COLO668 (cell line): ENCODE data around the gene MEX3D.

Experiments used
- DNase-seq: peaks from one replicate; lab custom pipeline; 2025; ENCODE audit not compliant: unreplicated experiment; lab: John Stamatoyannopoulos, UW

The MEX3D gene

GRCh38 chr19:1574354-1575136 lies 6.4 kb upstream of the MEX3D start:
- no peak for DNase-seq

GRCh38 chr19:1572795-1573194 lies 4.7 kb upstream of the MEX3D start:
- no peak for DNase-seq

GRCh38 chr19:1571358-1571757 lies 3.2 kb upstream of the MEX3D start:
- no peak for DNase-seq

- DNase-seq: no peak
These were observed 2.7 kb upstream of the MEX3D start for GRCh38 chr19:1570836-1571235.

GRCh38 chr19:1569997-1570396 lies 1.9 kb upstream of the MEX3D start:
- no peak for DNase-seq

- peak; percentile 51 for DNase-seq
These were observed 287 bp downstream of the MEX3D start for GRCh38 chr19:1567848-1568227.

- peak; percentile 46 for DNase-seq
These were observed 843 bp downstream of the MEX3D start for GRCh38 chr19:1567116-1567847.

- DNase-seq: peak; percentile 24
These were observed 1.6 kb downstream of the MEX3D start for GRCh38 chr19:1566392-1567115.

- DNase-seq: no peak
These were observed 4.9 kb downstream of the MEX3D start for GRCh38 chr19:1563251-1563650.

- DNase-seq: no peak
These were observed 6.8 kb downstream of the MEX3D start for GRCh38 chr19:1561236-1561842.

- DNase-seq: no peak
These were observed 7.7 kb downstream of the MEX3D start for GRCh38 chr19:1560286-1560882.

- DNase-seq: no peak
These were observed 9.6 kb downstream of the MEX3D start for GRCh38 chr19:1558552-1558951.

- DNase-seq: no peak
These were observed 11.6 kb downstream of the MEX3D start for GRCh38 chr19:1556390-1557070.

GRCh38 chr19:1555487-1556389 lies 12.4 kb downstream of the MEX3D start:
- DNase-seq: no peak

GRCh38 chr19:1554968-1555367 lies 13.2 kb downstream of the MEX3D start:
- DNase-seq: no peak

GRCh38 chr19:1553415-1553814 lies 14.7 kb downstream of the MEX3D start:
- no peak for DNase-seq

GRCh38 chr19:1551068-1552040 lies 16.8 kb downstream of the MEX3D start:
- no peak for DNase-seq

- DNase-seq: no peak
These were observed 18.7 kb downstream of the MEX3D start for GRCh38 chr19:1549332-1549945.
